Fibroblast of mammary gland (primary cell): ENCODE results near the gene TBC1D14.

Experiments
- DNase-seq: peaks from one replicate; pipeline ENCODE4 v3.0.0-alpha.2; 2010; ENCODE audit warnings: low read depth
- H3K4me3 ChIP-seq: 2 replicates; pipeline ENCODE4 v1.5.1; 2011; ENCODE audit warnings: low read depth, mild to moderate bottlenecking, low read length, moderate library complexity; ENCODE audit not compliant: control insufficient read depth
- CTCF ChIP-seq: conservative IDR thresholded peaks from 2 replicates; pipeline ENCODE4 v1.5.1; 2011; ENCODE audit warnings: low read depth, low read length, inconsistent platforms; ENCODE audit not compliant: control insufficient read depth, insufficient read depth

Gene TBC1D14

GRCh38 chr4:6875431-6875831 lies 34.2 kb upstream of the TBC1D14 start:
- H3K4me3 ChIP-seq = no peak overlapping the region
- no peak for DNase-seq
- TF ChIP-seq CTCF = no peak

- H3K4me3 ChIP-seq = no peak overlapping the region
- no peak for DNase-seq
- no peak for TF ChIP-seq CTCF
Measured at GRCh38 chr4:6876440-6876839, 33.2 kb upstream of the TBC1D14 start.

- TF ChIP-seq CTCF = no peak
- no peak overlapping the region for H3K4me3 ChIP-seq
- DNase-seq = no peak
Measured at GRCh38 chr4:6877067-6877466, 32.6 kb upstream of the TBC1D14 start.

- no peak for DNase-seq
- TF ChIP-seq CTCF = no peak
- H3K4me3 ChIP-seq = no peak overlapping the region
Measured at GRCh38 chr4:6878451-6879059, 31.1 kb upstream of the TBC1D14 start.

GRCh38 chr4:6880691-6881090 lies 28.9 kb upstream of the TBC1D14 start:
- TF ChIP-seq CTCF = no peak
- no peak overlapping the region for H3K4me3 ChIP-seq

GRCh38 chr4:6881908-6882307 lies 27.7 kb upstream of the TBC1D14 start:
- no peak for DNase-seq
- no peak overlapping the region for H3K4me3 ChIP-seq
- TF ChIP-seq CTCF = no peak

More at GRCh38 chr4:6880691-6881090, 28.9 kb upstream of the TBC1D14 start:
- DNase-seq = no peak
